Left renal cortex interstitium (tissue), 4 donors: ENCODE measurements around the gene DIO3. TPM values are rescaled to one million over a fixed set of nuclear protein-coding genes. Genes with fewer than 3 reads are reported as not detected.
"Not testable (repeated sequence)": the region's sequence is repeated elsewhere in the genome, so short reads cannot be mapped to it uniquely, and the experiment has no call there.

Experiments used
- DNase-seq, 4 donors: peaks; one replicate each; pipeline ENCODE4 v3.0.0-alpha.2; 2013; ENCODE audit warnings: low read depth in 4 of 4, low spot score in 2 of 4, missing footprints in 1 of 4
- polyA plus RNA-seq, 4 donors: library from polyadenylated mRNA; unstranded; fragments of 120-200 nt; gene quantifications; one replicate each; pipeline ENCODE4 v1.2.1, GENCODE V29; 2013; ENCODE audit not compliant: insufficient read length in 4 of 4

DIO3 gene
- polyA plus RNA-seq, 4 donors: 0.14 to 0.54 (median 0.20) TPM

DNA sequence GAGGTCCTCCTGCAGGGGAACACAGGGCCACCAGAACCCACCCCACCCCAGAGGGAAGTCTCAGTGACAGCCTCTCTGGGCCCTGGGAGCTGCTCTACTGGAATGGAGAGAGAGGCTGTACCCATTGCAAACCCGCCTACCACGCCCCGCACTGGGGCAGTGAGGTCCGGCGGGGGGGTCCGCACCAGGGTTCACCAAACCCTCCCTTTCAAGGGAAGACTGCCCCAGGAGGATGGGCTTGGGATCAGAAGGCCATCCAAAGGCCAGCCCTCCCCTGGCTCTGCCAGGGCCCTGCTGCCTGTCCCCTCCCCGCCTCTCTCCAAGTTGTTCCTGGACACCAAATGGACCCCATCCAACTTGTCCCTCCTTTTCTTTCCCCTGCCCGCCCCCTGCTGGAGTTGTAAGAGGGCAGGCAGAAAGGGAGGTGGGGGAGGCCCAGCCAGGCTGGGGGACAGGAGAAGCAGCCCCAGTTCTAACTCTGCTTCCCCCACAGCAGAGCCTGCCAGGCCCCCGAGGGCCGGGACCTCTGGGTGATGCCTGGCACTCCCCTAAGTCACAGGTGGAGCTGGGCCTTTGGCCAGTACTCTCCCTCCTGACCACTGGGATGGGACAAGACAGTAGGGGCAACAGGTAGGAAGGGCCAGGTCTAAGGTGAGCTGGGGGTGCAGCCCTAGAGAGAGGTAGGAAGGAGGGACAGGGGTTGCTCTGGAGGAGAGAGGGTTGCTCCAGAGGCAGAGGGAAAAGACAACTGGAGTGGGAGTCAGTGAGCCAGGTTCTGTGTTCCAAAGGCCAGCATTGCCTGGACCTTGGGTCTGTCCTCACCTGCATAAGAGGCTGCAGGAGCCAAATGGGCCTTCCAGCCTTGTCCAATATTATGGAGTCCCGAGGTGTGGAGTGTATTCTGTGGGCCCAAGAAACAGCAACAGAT is 3.2 kb upstream of the DIO3 start:
- no peak for DNase-seq

GRCh38 chr14:101558739-101559240 is 2.5 kb upstream of the DIO3 start:
- no peak for DNase-seq

GRCh38 chr14:101559250-101559623 is 2.1 kb upstream of the DIO3 start:
- no peak for DNase-seq

- DNase-seq: no peak
Measured at GRCh38 chr14:101559624-101560533, 1.4 kb upstream of the DIO3 start.

DNA sequence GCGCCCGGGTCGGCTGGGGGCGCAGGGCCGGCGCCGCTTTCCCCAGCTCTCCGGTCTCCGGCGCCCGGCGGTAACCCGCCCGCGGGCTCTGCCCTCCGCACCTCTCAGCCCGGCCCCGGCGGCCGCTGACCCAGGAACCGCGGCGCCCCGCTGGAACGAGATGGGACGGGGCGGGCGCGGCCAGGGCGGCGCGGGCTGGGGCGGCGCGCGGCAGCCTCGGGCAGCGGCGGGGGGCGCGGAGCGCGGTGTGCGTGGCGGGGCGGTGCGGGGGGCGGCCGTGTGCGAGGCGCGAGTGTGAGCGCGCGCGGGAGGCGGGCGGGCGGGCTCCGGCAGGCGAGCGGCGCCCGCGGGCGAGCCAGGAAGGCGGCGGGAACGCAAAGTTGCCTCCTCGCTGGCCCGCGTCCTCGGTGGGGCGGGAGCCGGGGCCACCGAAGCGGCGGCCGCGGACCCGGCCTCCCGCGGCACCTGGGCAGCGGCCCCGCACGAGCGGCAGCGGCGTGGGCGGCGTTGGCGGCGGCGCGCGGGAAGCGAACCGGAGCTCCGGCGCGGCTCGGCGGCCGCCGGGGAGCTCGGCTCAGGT is 671 bp upstream of the DIO3 start:
- no peak for DNase-seq

- no peak for DNase-seq
Measured at GRCh38 chr14:101561897-101562490, 699 bp downstream of the DIO3 start.

- DNase-seq: no peak
Measured at GRCh38 chr14:101562659-101563351, 1.5 kb downstream of the DIO3 start.

DNA sequence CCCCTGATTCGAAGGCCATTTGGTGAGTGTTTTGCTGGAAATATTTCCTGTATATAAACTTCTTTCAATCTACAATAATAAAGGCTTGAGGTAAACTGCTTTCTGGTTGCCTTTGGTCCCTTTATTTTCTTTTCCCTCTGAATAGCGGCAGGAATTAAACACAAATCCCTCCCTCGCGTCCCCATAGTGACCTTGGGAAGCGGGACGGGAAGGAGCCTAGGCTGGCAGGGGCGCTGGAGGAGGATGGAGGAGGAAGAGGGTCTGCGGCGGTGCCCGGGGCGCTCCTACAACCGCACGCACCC is 2.0 kb downstream of the DIO3 start:
- no peak for DNase-seq

DNA sequence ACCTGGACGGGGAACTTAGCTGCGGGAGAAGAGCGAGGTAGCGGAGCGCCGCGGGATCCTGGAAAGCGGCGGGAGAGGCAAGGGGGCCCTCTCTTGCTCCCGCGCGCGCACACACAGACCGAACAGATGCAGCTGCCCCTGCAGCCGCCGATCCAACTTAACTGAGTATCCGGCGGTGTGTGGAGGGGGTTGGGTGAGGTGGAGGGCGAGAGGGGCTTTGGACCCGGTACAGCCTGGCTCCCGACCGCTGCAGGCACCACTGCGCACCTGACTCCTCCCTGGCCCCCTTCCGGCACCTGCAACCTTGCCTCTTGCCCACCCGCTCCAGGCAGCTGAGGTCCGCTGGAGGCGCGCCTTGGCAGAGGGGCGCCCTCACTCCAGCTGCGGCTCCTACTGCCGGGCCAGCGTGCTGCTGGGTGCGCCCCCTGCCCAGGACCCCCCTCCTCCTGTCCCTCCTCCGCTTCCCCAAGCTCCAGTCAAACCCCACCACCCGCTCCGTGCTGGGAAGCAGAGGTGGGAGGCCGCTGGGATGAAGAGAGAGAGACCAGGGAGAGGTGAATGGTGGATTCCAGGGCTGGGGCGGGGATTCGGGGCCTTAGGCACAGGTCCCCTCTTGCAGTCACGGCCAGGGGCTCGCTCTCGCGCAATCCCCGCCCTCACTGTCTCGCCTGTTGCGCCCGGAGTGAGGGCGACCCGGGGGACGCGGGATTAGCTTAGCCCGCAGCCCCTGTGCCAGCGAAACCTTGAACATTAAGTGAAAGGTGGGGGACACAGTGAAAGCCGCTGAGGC is 2.6 kb downstream of the DIO3 start:
- DNase-seq: no peak

GRCh38 chr14:101564444-101564776 is 3.1 kb downstream of the DIO3 start:
- no peak for DNase-seq

- DNase-seq: no peak
Measured at GRCh38 chr14:101564819-101565698, 3.8 kb downstream of the DIO3 start.

- DNase-seq: no peak
Measured at GRCh38 chr14:101567252-101567651, 6.0 kb downstream of the DIO3 start.

DNA sequence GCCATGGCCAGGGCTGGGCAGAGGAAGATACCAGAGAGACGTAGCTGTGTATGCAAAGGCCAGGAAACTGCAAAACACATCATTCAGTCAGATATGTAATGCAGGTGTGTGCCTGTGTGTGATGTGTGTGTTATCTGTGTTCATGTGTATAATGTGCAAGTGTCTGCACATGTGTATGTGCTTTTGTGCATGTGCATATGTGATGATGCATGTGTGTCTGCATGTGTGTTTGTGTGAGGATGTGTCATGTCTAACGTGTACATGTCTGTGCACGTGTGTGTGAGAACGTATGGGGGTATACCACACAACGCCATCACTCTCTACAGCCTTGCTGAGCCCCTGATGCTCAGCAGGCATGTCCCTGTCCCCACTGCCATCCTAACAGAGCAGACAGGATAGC is 9.7 kb downstream of the DIO3 start:
- DNase-seq: no peak

- not testable (repeated sequence) for DNase-seq
Measured at GRCh38 chr14:101572526-101572925, 11.2 kb downstream of the DIO3 start.

DNA sequence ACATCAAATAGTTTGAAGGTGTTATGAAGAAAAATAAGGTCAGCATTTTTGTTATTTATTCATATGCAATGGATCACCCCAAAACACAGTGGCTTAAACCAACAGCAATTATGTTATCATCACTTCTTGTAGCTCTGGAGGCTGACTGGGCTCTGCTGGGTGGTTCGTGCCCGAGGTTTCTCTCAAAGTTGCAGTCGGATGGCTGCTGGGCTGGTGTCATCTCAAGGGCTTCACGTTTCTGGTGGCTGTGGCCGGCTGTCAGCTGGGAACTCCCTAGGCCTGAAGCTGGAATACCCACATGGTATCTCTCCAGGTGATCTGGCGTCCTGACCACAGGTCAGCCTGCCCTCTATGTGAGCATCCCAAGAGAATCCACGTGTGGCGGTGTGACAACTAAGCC is 12.0 kb downstream of the DIO3 start:
- no peak for DNase-seq

GRCh38 chr14:101575581-101575980 is 14.3 kb downstream of the DIO3 start:
- no peak for DNase-seq

GRCh38 chr14:101577221-101577909 is 16.1 kb downstream of the DIO3 start:
- no peak for DNase-seq

DNA sequence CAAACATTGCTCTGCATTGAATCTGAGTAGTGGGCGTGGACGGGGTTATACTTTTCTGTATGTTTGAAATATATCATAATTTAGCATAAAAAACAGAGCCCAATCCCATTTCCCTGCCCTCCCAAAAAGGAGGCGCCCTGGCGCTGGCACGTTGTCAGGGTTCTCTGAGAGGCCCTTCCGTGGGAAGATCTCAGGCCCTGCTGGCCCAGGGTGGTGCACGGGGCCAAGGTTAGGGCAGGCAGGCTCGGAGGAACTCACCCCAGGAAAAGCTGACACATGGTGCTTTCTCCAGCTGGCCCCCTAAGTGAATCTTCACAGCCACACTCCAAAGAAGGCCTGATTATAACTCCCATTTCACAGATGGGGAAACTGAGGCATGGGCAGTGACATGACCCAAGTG is 17.2 kb downstream of the DIO3 start:
- DNase-seq: no peak
